Activated naive CD8-positive, alpha-beta T cell treated with anti-CD3 and anti-CD28 coated beads, Interleukin-2, amount 50 U/mL, for 16 hours (primary cell): ENCODE data around the gene DIS3L.
"Not testable (repeated sequence)": the region's sequence is repeated elsewhere in the genome, so short reads cannot be mapped to it uniquely, and the experiment has no call there.

Source experiments
- DNase-seq: peaks from one replicate; pipeline ENCODE4 v3.0.0-alpha.2; 2020; ENCODE audit warnings: low read depth, low spot score

DIS3L gene

DNA sequence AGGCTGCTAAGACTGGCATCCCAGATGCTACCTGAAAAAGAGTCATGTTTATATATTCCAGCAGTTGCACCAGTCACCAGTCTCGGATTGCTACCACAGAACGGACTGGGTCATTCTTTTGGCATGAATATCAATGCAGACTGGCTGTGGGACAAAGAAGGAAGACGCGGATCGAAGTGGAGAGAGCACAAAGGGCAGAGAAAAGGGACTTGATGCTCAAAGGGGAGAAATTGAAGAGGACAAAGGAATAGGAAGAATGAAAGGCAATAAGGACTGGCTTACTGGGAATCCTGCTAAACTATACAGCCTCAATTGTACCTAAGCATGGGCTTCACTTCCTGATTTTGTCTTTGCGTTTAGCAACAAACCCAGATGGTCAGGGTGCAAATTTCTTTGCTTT is 15.3 kb upstream of the DIS3L start:
- no peak for DNase-seq

DNA sequence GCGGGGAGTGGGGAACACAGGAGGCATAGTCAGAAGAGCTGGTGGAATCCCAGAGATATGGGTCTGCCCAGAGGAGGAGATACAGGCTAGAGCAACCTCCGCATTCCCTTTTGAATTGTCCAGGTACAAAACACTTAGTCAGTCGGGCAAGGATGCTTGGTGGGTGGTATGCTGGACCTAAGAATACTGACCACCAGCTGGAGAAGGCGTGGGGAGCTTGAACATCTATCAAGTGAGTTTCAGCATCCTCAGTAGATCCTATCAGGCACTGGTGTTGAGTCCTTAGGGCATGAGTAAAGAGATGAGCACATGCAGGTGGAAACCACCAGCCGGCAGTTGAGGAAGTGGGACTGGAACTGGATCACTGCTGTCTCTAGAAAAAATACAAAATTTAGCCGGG is 14.7 kb upstream of the DIS3L start:
- DNase-seq, result no peak

DNA sequence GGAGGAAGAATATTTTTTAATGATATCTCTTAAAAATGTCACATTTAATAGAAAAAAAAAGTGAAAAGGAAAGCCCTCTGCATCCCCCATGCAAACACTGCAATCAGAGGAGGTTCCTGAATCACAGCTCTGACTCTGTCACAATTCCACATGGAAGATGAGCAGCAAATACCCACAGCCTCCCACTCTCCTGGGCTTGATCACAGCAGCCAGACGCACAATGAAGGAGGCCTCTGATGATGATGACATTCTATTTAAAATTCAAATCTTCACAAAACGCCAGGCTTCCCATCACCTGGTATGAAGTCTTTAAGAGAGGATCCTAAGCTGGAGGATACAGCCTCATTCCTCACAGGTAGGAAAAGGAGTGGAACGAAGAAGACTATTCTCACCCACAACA is 9.1 kb upstream of the DIS3L start:
- DNase-seq, result no peak

DNA sequence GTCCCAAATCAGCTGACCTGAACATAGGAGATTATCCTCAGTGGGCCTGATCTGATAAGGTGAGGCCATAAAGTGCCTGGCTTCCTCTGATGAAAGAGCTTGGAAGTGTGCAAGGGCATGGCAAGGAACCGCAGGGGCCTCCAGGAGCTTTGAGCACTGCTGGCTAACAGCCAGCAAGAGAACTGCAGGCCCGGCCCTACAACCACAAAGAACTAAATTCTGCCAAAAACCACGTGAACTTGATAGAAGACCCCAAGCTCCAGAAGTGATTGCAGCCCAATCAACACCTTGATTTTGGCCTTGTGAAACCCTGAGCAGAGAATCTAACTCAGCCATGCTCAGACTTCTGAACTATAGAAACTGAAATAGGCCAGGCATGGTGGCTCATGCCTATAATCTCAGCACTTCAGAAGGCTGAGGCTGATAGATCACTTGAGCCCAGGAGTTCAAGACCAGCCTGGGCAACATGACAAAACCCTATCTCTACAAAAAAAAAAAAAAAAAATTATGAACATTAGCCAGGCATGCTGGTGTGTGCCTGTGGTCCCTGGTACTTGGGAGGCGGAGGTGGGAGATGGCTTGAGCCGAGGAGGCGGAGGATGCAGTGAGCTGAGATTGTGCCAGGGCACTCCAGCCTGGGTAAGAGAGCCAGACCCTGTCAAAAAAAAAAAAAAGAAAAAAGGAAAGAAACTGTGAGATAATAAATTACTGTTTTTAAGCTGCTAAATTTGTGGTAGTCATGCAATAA is 7.7 kb upstream of the DIS3L start:
- no peak for DNase-seq

DNA sequence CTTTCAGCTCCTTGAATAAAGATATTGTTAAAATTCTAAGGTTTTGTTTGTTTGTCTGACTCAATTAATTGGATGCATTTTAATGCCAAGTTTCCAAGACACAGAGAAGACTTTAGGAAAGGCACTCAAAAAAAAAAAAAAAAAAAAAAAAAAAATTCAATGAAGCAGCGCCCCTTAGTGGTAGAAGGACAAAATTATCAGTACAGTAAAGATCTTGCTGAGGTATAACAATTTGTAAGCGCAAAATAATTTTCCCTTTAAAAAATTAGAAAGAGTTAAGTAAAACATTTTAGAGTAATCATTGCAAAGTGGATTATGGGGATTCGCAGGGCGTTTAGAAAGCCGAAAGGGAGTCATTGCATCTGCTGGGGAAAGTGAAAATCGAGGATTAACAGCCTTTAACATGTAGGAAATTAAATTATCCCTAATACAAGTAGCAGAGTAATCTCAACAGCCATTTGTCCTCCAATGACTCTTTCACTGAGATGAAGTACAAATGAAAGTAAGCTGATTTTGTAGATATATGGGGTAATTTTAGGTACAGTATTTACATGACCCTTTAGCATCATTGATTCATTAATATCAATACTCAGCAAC is 5.8 kb upstream of the DIS3L start:
- DNase-seq, result no peak

DNA sequence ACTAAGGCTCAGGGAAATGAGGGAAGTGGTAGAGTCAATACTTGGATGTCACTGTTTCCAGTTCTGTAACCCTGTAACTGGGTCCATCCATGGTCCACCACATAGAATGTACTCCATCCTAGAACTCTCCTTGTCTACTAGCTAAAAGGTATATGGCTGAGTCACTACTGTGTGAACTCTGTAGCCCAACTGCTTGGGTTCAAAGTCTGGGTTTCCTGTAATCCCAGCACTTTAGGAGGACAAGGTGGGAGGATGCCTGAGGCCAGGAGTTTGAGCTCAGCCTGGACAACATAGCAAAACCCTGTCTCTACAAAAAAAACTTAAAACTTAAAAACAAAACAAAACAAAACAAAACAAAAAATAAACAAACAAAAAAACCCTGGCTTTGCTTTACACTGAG is 5.3 kb upstream of the DIS3L start:
- DNase-seq, result no peak

DNA sequence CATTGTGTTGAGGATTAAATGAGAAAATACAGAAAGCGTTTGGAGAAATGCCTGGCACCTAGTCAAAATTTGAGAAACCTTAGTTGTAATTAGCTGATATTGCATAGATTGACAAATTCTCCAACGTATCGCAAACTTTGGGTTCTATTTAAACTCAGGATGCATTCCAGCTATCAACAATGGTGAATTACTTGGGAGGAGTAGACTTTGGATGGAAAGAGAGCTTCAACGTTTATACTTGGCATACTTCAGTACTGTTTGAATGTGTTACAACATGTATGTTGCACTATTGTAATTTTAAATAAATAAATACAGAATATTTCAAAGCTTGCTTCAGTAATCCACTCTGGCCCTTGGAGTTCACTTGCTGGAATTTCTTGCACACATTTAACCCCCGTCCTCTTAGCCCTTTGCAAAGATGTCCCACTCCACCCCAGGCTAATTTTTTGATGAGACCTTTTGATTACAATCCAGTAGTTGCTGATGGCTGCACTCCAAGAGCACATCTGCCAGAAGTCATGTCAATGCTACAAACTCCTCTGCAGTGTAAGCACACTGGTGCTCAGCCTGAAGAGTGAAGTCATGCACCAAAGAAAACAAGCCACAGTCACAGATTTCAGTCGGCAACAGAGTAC is 4.7 kb upstream of the DIS3L start:
- no peak for DNase-seq

DNA sequence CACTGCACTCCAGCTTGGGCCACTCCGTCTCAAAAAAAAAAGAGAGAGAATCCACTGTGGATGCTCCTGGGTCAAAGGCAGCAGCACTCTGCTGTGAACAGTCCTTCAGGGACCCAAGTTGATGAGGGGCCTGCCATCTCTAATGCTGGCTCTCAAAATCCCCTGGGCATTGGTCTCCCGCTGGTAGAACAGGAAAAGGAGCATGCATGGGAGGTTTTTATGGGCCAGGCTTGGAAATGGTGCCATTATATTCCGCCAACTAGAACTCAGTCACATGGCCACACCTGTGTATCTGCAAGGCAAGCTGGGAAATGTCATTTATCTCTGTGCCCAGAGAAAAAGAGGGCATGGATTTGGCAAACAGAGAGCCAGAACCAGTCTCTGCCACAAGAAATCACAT is 3.4 kb upstream of the DIS3L start:
- DNase-seq, result no peak

DNA sequence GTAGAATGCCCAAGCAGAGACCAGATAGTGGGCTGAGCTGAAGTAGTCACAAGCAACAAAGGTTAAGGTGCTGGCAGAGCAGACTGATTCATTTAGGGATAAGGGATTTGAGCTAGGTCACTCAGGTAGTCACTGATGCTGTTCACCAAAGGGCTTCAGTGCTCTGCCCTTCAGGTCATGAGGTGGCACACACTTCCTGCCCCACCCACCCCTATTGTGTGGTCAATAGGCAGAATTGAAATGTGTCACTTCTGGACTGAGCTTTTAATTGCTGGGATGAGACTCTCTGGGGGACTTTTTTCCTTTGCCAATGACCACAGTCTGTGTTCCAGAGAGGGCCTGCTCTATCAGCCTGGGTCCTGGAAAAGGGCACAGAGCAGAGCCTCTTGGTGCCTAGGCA is 2.9 kb upstream of the DIS3L start:
- no peak for DNase-seq

DNA sequence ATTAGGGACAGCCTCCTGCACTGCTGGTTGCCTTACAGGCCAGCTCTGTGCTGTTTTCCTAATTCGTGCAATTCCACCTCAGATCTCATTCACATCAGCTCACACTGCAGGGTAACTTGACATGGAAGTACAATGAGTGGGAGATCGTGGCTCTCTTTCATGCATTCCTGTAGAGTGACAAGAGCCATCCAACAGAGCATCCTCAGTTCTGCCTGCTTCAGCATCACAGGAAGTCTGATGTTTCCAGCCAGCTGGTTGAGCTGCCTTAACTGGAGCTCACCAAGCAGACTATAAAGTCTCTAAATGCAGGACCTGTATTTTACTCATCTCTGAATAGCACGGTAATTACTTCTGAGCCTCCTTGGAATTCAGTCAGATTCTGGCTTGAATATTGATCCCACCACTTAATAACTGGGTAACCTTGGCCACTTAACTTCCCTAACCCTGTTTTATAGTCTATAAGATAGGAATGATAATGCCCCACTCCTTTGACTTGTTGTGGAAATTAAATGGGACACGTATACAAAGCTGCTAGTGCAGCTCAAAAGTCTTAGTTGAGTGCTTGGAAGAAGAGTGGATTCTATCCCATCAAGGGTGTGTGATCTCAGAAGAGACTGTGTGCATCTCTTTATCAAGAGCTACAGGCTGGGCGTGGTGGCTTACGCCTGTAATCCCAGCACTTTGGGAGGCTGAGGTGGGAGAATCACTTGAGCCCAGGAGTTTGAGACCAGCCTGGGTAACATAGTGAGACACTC is 1.4 kb upstream of the DIS3L start:
- no peak for DNase-seq

DNA sequence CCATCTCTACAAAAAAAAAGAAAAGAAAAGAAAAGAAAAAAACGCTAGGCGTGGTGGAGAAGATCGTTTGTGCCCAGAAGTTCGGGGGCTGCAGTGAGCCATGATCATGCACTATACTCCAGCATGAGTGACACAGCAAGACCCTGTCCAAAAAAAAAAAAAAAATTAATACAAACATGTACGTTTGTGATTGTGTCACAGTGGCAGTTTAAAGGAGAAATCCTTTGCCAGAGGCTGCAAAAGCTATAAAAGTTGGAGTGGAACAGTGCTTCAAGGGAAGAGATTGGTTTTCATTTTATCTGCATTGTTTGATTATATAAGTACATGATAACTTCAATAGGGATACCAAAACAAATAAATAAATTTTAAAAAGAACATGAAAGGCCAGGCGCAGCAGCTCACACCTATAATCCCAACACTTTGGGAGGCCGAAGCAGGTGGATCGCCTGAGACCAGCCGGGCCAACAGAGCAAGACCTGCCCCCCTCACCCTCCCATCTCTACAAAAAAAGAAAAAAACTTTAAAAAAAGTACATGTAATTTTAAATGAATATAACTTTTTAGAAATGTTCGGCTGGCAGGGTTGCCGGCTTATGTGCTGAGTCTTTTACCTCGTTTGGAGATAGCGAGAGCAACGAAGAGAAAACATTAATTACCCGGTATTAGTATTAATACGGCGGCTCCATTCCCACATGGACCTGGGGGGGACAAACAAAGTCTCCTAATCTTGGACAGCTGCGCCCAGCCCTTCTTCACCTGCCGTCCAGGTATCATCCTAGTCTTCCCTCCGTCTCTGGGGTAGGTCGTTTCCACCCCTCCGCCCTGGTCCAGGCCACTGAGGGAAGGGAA is 573 bp upstream of the DIS3L start:
- DNase-seq, result no peak

DNA sequence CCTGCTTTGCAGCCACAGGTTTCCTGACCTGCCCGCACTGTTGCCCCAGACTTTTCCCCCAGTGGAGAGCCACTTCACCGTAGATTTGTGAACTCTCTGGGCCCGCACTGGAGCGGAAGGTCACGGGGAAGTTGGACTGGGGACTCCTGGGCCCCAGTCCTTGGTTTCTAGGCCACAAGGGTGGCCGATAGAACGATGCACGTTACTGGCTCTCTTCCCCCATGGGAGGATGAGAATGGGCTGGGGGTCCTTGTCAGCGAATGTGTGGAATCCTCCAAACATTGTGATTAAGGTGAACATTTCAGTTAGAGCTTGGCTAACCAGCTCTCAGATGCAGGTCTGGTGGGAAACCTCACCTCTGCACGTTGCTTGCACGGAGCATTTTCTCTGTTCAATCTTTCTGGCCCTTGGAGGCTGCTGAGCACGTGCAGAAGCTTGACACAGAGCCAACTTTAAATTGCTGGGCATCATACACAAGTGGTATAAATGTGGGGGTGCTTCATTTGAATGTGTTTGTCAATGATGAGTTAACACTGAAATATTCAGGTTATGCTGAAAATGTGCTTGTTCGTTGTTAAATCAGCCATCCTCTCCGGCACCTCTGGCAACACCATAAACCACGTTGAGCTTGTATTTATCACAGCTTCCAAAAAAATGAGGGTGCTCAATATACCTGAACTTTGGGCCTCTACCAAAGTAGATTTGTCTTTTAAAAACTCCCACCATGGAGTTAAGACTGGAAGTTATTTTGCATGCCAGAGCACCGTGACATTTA is 976 bp downstream of the DIS3L start:
- no peak for DNase-seq

DNA sequence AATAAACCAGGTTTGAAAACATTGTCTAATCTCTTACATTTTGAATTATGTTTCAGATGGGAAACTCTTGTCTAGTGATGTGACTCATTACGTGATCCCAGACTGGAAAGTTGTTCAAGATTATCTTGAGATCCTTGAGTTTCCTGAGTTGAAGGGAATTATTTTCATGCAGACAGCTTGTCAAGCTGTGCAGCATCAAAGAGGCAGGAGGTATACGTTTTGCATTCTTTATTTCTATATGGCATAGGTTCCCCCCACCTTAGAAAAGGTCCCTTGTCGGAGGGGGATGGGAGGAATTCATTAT is 1.5 kb downstream of the DIS3L start:
- DNase-seq, result no peak

DNA sequence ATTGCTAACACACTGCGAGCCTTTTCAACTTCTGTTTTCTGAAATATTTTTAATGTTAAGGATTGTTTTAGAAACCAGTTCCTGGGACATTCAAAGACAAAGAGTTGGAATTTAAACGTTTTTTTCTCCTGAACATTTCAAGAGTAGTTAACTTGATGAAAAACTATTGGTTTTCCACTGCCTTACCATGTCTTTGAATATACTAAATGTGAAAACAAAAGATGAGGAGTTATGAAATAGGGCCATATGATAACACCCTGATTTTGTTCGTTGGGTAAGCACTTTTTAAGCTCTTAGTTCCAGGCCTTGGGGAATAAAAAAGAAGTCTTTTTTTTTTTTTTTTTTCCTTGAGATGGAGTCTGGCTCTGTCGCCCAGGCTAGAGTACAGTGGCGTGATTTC is 2.8 kb downstream of the DIS3L start:
- no peak for DNase-seq

DNA sequence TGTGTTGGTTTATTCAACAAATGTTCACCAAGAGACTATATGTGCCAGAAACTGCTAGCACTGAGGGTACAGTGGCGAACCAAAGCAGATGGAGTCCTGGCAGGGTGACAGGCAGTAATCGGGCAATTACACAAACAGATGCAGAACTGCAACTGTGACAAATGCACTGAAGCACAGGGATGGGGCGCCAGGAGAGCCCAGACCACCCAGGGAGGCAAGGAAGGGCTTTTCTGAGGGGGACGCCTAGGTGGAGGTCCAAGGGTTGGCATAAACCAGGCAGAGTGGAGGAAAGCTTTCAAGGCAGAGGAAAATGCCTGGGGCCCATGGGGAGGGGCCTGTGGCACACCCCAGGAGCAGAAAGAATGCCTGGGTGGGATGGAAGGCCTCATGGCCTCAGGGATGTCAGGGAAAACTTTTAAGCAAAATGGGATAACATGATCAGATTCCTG is 5.5 kb downstream of the DIS3L start:
- no peak for DNase-seq

DNA sequence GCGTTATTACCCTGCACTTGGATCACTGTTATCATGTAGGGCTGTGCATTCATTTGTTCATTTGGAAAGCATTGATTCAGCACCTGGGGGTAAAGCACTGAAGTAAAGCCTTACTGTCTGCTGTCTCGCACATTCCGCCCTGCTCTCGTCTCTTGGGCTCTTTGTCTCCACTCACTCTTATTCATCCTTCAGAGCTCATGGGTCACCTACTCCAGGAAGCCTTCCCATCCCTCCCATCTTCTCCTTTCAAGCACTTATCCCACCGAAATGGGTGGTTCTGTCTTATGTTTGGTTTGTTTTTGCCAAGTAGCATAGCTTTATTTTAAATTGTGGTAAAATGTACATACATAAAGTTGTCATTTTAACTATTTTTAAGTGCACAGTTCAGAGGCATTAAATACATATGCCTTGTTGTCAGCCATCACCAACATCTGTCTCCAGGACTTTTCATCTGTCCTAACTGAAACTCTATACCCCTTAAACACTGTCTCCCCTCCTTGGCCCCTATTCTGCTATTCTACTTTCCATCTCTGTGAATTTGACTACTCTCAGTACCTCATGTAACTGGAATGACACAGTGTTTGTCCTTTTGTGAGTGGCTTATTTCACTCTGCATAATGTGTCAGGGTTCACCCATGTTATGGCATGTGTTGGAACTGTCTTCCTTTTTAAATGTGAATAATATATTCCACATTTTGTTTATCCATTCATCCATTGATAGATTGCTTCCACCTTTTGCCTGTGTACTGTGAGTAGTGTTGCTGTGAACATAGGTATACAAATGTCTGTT is 9.3 kb downstream of the DIS3L start:
- no peak for DNase-seq

DNA sequence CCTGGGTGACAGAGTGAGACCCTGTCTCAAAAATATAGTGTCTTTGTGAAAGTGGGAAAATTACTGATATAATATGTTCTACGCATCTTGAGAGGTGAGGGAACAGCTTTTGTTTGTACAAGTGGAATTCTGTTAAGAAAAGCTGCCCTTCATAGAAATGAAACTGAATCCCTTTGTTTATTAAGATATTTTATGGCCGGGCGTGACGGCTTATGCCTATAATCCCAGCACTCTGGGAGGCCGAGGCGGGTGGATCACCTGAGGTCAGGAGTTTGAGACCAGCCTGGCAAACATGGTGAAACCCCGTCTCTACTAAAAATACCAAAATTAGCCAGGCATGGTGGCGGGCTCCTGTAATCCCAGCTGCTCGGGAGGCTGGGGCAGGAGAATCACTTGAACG is 11.1 kb downstream of the DIS3L start:
- not testable (repeated sequence) for DNase-seq

DNA sequence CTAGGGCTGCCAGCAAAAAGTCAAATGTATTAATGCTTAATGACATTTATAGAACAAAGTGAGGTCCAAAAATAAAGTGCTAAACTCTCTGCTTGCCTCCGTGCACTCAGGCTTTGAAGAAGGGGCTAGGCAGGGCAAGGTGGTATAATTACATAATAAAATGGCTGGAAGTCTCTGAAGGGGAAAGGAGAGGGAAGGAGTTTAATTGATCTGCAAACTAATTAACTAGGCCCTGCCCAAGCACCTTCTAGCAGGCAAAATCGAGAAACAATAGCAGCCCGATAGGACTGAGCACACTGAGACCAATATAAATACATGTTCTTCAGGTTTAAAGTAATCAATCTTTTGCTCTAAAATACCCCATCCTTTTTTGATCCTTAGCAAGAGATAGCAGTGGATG is 13.0 kb downstream of the DIS3L start:
- DNase-seq, result no peak

DNA sequence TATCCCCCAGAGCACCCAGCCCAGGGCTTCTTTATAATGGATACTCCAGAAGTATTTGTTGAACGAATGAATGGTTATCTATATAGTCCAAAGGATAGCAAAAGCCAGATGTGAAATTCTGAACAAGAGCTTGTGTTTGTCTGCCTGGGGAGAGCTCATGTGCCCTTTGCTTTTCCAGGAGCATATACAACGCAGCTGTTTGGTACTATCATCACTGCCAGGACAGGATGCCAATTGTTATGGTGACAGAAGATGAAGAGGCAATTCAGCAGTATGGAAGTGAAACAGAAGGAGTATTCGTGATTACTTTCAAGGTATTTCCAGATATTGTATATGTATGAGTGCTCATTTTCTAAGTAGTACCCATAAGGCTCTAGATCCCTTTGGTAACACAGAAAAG is 15.2 kb downstream of the DIS3L start:
- no peak for DNase-seq

DNA sequence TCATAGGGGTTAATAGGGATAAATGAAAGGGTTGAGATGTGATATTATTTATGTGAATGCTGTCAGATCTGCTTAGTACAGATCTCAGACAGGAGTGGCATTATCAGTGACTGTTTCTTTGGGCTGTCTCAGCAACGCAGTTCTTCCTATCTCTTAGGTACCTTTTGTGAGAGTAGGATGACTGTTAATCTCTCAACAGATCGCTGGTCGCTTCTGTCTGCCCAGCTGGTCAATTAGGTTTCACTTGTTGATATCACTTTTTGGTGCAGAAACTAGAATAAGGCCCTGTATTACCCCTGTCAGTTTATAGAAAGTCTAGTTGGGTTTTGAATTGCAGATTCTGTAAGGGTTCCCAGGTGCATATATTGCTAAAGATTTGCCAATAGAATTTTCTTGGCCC is 16.5 kb downstream of the DIS3L start:
- no peak for DNase-seq
